NCI-H146 treated with DMSO at 0.1 percent for 48 hours (cell line): ENCODE measurements around the gene SPATA31D1.
"Not testable (repeated sequence)": the region's sequence is repeated elsewhere in the genome, so short reads cannot be mapped to it uniquely, and the experiment has no call there.

Source experiments
- DNase-seq: peaks from one replicate; lab custom pipeline; 2025; ENCODE audit not compliant: unreplicated experiment; lab: John Stamatoyannopoulos, UW

Gene SPATA31D1

DNA sequence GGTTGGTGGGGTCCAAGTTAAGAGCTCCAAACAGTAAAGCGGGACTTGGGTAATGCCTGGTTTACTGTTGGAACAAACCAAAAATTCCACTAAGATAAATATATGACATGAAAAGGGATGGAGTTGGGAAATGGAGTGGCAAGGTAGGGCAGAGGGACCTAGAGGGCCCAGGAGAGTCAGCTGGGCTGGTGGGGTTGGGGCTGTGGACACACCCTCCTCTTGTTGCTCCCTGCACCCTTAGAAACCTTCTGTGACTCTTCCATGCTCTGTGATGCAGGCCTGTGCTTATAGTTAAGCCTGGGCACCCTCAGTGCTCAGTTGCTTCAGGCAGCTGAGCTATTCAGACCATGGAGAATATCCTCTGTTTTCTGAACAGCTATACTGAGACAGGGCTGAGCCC lies at the start of gene SPATA31D1:
SPATA31D1 (plus strand) TSS at position 301 of the 400 bp plus-strand sequence; CDS start at position 348, 47 bp downstream.
- DNase-seq: not testable (repeated sequence)

- not testable (repeated sequence) for DNase-seq
Observed at GRCh38 chr9:81943393-81943792, 45.2 kb upstream of the SPATA31D1 start, which contains the start of gene SPATA31D3. TSS of gene SPATA31D3 (plus strand) at chr9:81943500. CDS start at chr9:81943586, 86 bp downstream.

DNA sequence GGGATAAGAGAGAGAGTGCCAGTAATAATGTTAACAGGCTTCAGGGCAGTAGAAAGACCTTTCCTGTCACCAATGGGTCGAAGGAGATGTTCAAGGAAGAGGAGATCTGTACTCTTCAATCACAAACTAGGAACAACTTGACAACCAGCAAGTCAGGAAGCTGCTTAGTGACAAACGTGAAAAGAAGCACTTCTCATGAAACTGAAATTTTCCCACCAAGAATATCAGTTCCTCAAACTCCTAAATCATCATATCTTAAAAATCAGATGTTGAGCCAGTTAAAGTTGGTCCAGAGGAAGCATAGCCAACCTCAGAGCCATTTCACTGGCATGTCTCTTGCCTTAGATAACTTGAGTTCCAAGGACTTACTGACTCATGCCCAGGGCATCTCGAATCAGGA lies 39.9 kb upstream of the SPATA31D1 start:
- DNase-seq: not testable (repeated sequence)

- DNase-seq: no peak
Observed at GRCh38 chr9:81953096-81953495, 35.5 kb upstream of the SPATA31D1 start.

DNA sequence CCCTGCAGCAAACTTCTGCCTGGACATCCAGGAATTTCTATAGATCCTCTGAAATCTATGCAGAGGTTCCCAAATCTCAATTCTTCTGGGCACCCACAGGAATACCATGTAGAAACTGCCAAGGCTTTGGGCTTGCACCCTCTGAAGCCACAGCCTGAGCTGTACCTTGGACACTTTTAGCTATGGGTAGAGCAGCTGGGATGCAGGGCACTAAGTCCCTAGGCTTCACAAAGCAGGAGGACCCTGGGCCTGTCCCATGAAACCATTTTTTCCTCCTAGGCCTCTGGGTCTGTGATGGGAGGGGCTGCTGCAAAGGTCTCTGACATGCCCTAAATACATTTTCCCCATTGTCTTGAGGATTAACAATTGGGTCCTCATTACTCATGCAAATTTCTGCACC lies 32.9 kb upstream of the SPATA31D1 start:
- no peak for DNase-seq

DNA sequence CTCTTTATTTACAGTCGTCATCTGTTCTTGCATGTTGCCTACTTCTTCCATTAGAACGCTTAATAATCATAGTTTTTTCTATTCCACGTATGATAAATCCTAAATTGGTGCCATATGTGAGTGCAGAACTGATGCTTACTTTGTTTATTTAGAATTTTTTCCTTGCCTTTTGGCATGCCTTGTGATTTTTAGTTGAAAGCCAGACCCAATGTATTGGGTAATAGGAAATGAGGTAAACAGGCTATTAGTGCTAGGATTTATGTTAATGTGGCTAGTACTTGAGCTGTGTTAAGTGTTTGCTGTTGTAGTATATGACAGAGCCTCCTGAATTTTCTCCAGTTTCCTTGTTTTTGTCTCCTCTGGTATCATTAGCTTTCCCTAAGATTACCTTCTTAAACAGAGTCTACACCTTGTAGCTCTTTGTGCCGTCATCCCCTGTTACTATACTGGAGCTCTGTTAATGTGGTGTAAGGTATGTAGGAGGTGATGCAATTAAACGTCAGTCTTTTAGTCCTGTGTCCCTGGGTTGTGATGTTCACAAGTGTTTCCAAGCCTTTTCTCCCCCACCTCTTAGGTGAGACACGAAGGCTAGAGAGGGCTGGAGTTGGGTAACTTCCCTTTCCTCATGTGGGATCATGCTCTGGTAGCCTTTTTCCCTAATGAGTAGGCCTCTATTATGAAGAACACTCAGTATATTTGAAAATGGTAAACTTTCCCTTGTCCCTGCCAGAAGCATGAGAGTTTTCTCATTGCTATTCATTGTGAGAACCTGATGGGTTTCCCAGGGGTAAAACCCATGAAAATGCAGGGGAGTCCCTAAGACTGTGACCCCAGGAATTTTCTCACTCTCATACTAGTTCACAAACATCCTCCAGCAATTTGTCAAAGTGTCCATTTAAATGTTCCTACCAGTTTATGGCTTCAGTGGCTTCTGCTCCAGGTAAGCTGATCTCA lies 24.1 kb upstream of the SPATA31D1 start:
- DNase-seq: no peak

DNA sequence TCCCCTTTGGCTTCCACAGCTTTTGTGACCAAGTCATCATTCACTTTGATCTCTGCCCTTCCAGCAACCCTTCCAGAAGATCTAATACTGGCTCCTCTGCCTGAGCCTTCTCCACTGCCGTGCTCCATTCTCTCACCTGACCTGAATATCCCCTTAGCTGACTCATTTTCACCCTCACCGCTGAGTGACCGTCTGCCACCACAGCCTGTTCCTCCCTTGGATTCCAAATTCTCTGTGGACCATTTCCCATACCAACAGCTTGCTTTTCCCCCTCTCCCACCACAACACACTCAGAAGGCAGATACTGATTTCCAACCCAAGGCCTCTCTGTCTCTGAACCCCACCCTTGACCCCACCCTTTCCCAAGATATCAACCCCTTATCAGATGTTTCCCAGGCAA lies 20.5 kb upstream of the SPATA31D1 start:
- no peak for DNase-seq

DNA sequence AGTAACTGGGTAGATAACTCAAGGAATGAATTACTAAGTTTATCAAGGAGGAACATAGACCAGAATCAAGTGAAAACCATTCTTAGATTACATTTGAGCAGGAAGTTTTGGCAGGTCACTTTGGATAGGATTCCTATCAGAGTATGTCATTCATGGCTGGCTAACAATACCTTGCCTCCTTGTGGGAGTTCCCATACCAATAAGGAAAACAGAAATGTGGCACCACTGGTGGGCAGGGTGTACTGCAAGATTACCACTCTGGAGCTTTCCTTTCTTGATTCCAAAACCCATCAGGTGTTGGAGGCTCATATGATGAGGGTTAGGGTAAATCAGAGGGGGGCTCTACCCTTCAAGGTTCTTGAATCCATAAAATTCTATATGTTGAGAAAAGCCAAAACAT lies 18.6 kb upstream of the SPATA31D1 start:
- no peak for DNase-seq

DNA sequence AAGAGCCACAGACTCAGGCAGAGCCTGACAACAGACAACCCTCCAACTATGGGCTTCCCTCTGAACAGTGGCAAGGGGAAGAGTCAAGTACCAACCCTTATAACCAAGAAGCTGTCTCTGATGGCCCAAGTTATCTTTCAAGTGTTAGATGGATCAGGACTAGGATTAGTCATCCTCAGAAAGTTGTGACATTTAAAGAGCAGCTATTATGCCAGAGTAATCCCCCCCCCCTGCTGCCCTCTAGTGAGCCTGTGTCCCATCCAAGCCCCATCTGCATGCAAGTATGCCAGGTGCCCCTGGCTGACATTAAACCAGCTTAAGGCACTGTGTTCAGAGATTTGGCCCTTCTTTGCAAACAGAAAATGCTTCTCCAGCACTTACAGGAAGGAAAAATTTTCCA lies 16.8 kb upstream of the SPATA31D1 start:
- DNase-seq: no peak

GRCh38 chr9:81974764-81975163 lies 13.8 kb upstream of the SPATA31D1 start:
- DNase-seq: no peak

DNA sequence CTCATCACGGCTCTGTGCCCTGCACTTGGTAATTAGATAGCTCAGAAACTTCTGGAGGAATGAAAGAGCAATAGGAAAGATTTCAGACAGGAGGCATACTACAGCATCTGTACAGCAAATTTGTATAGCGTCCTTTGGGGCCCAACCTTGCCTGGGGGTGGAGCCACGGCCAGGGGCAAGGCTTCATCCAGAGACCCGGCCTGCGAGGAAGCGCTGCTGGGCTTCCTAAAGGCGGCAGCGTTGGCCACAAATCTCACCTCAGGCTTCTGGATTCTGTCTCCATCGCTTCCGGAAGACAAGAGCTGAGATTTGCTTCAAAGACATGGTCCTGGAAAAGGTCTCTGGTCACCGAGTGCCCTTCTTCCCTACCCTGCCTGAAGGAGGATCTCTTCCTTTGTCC lies 12.2 kb upstream of the SPATA31D1 start:
- no peak for DNase-seq

DNA sequence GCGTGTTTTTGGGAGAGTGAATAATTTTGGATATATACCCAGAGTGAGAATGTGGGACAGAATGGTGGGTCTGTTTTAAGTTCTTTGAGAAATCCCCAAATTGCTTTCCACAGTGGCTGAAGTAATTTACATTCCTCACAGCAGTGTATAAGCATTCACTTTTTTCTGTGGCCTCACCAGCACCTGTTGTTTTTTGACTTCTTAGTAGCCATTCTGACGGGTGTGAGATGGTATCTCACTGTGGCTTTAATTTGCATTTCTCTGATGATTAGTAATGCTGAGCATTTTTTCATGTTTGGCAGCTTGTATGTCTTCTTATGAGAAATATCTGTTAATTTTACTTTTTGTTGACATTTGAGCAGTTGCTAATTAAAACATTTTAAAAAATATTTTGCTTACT lies 9.4 kb upstream of the SPATA31D1 start:
- no peak for DNase-seq

DNA sequence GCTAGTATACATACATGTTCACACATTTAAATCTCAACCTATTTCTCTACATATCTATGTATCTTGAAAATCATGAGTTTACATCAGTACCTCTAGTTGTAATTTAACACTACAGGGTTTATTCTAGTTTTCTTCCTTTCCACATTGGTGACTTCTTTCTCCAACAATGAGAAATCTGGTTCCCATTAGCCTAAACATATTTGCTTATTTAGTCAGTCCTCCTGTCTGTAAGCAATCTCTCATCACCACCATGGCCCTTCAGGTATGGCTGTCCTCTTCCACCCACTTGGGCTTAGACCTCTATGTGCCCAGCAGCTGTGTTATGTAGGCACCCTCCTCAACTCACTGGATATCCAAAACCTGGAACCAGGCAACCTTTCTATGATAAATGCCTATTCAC lies 8.0 kb upstream of the SPATA31D1 start:
- no peak for DNase-seq

DNA sequence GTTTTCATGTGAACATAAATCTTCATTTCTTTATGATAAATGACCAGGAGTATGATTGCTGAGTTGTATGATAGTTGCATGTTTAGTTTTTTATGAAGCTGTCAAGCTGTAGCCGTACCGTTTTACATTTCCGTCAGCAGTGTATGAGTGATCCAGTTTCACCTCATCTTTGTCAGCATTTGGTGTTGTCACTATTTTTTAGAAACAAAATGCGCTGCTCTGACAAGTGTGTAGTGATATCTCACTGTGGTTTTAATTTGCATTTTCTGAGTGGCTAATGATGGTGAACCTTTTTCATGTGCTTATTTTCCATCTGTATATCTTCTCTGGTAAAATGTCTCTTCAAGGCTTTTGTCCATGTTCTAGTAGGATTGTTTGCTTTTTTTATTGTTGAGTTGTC lies 6.7 kb upstream of the SPATA31D1 start:
- no peak for DNase-seq

- DNase-seq: no peak
Observed at GRCh38 chr9:81984928-81985327, 3.6 kb upstream of the SPATA31D1 start.

GRCh38 chr9:81986051-81986450 lies 2.5 kb upstream of the SPATA31D1 start:
- no peak for DNase-seq

DNA sequence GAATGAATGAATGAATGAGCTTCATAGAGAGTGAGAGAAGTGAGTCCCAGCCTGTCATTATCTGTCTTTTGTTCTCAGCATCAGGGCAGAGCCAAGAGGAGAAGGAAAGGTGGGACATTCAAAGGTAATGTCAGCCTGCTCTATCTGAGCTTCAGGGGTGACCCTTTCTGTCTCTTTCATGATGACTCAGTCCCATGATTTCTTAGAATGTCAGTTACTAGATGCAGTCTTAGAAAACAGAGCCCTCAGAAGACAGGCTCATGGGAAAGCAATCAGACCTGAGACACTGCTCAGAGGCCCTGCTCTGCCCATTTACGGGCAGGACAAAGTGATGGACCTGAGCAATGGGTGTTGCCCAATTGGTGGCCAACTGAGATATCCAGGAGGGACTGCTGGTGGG lies 1.1 kb downstream of the SPATA31D1 start:
- DNase-seq: no peak

- DNase-seq: no peak
Observed at GRCh38 chr9:81993656-81994055, 5.1 kb downstream of the SPATA31D1 start.

DNA sequence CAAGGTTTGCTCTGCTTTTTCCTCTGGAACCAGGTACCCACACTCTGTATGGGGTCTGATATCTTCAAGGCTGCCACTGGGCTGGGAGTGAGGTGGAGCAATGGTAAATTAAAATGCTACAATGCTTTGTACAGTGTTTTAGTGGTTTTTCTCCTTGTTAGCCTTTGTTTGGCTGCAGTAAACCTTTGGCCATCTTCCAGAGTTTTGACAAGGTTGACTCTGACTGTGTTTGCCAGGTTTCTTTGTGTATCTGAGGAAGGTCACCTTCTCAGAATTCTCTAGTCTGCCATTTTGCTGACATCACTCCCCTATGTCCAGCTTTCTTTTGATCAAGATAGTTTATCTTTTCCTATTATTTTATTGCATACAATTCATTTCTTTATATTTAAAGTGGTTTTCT lies 11.2 kb downstream of the SPATA31D1 start:
- no peak for DNase-seq

GRCh38 chr9:82010711-82011110 lies 22.1 kb downstream of the SPATA31D1 start:
- DNase-seq: no peak

- DNase-seq: no peak
Observed at GRCh38 chr9:82011133-82011532, 22.6 kb downstream of the SPATA31D1 start.

- DNase-seq: no peak
Observed at GRCh38 chr9:82012276-82012675, 23.7 kb downstream of the SPATA31D1 start.

- DNase-seq: no peak
Observed at GRCh38 chr9:82020331-82020730, 31.8 kb downstream of the SPATA31D1 start.
